Measurements from ENCODE around the gene LRRC71. TPM values are rescaled to one million over a fixed set of nuclear protein-coding genes. Genes with fewer than 3 reads are reported as not detected.

Gene LRRC71
- total RNA-seq, 1 donor from 2014 or later, result not detected

DNA sequence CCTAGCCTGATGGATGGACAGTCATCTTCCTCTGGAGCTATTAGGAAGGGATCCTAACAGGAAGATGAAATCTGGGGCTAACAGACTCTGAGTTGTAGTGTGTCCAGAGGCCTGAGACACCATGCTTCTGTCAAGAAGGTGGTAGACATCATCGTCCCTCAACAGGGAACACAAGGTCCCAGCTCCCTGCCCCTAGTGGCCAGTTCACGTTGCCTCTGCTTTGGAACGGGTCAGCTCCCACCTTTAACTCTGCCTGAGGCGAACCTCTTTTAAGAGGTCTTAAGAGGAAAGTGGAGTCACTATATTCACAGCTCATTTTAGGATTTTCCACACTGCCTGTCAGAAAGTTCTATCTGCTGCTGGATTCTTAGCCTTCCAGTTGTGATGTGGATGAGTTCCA is 28.3 kb downstream of the LRRC71 start:
- peaks cover 0 to 84% of the 10 kb centered on the region in 2 donors for H3K36me3 ChIP-seq
- no peak for TF ChIP-seq POLR2AphosphoS5 (IDR thresholded peaks at IDR 0.05; ENCODE audit: insufficient read depth in 1 of 2, low read depth in 1 of 2)
- no peaks in the 10 kb centered on the region for H3K27me3 ChIP-seq
- H3K27ac ChIP-seq, result no peak overlapping the region
- H3K4me3 ChIP-seq, result no peak overlapping the region
- no peak for DNase-seq (ENCODE audit: extremely low spot score in 2 of 2)
- intact Hi-C loops (cut with DNase I), result no loop called here
- H3K9me3 ChIP-seq, result no peaks in the 10 kb centered on the region
- no peaks in the 10 kb centered on the region for H3K4me1 ChIP-seq

DNA sequence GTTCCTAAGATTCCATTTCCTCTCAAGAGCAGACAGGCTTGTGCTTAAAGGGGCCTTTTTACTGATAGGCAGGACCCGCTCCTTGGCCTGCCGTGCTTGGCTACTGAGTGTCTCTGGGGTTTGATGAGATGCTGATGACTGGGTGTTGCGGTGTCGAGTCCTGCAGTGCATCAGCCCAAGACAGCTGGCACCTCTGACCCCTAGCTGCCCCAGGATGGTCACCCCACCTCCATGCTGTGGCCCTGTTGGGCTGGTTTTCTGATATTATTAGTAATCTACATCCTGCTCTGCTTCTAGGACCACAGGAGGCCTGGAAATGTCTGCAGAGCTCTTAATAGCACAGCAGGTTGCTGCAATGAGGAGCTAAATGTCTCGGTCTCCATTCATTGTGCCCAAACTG is 28.7 kb downstream of the LRRC71 start:
- no peaks in the 10 kb centered on the region for H3K9me3 ChIP-seq
- H3K27me3 ChIP-seq, result no peaks in the 10 kb centered on the region
- H3K27ac ChIP-seq, result no peak overlapping the region
- DNase-seq (ENCODE audit: extremely low spot score in 2 of 2), result no peak
- TF ChIP-seq, protein P1, sequence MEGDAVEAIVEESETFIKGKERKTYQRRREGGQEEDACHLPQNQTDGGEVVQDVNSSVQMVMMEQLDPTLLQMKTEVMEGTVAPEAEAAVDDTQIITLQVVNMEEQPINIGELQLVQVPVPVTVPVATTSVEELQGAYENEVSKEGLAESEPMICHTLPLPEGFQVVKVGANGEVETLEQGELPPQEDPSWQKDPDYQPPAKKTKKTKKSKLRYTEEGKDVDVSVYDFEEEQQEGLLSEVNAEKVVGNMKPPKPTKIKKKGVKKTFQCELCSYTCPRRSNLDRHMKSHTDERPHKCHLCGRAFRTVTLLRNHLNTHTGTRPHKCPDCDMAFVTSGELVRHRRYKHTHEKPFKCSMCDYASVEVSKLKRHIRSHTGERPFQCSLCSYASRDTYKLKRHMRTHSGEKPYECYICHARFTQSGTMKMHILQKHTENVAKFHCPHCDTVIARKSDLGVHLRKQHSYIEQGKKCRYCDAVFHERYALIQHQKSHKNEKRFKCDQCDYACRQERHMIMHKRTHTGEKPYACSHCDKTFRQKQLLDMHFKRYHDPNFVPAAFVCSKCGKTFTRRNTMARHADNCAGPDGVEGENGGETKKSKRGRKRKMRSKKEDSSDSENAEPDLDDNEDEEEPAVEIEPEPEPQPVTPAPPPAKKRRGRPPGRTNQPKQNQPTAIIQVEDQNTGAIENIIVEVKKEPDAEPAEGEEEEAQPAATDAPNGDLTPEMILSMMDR (IDR thresholded peaks at IDR 0.05), result no peak
- TF ChIP-seq POLR2AphosphoS5 (IDR thresholded peaks at IDR 0.05; ENCODE audit: insufficient read depth in 1 of 2, low read depth in 1 of 2), result no peak
- no peak for TF ChIP-seq POLR2A (IDR thresholded peaks at IDR 0.05)
- no peaks in the 10 kb centered on the region for H3K4me1 ChIP-seq
- H3K4me3 ChIP-seq, result no peak overlapping the region
- peaks cover 0 to 80% of the 10 kb centered on the region in 2 donors for H3K36me3 ChIP-seq
- intact Hi-C loops (cut with DNase I), result no loop called here

DNA sequence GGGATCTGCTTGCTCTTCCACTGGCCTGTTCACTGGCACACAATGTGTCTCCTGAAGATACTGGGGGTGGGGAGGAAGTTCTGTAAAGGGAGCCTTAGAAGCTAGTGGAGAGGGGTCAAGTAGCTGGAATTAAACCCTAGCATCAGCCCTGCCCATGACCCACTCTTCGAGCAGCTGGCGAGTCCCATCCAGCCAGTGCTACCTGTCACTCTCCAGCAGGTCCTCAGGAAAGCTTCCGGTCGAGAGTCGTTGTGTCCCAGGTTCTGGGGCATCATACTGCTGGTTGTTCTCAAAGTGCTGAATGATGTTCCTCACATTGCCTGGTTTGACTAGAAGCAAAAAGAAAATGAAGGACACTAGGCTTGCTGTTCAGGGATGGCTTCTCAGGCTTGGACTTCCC is 30.9 kb downstream of the LRRC71 start:
- TF ChIP-seq POLR2A (IDR thresholded peaks at IDR 0.05) (no peak), POLR2AphosphoS5 (IDR thresholded peaks at IDR 0.05; ENCODE audit: insufficient read depth in 1 of 2, low read depth in 1 of 2) (no peak)
- TF ChIP-seq, protein P1 (IDR thresholded peaks at IDR 0.05), result no peak
- Histone ChIP-seq H3K27ac (no peak overlapping the region), H3K4me1 (no peaks in the 10 kb centered on the region), H3K9me3 (no peaks in the 10 kb centered on the region), H3K27me3 (no peaks in the 10 kb centered on the region), H3K4me3 (no peak overlapping the region), H3K36me3 (peaks cover 3 to 73% of the 10 kb centered on the region in 2 donors)
- DNase-seq (ENCODE audit: extremely low spot score in 2 of 2), result no peak
- intact Hi-C loops (cut with DNase I), result no loop called here

DNA sequence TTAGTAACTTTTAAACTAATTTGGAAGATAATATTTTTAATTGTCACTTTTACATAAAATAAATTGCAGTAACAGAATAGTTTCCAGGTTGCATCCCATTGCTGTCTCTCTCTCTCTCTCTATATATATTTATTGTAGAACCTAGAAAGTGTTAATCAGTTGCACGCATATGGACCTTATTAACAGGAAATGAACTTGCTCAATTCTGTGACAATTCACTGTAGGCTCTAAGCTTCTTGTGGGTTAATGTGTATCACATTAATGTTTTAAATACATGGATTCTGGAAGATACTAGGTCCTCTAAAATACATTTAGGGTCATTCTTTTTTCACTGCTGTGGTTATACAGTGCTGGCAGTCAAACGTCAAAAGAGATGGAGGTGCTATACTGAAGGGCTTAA is 33.1 kb downstream of the LRRC71 start:
- no peaks in the 10 kb centered on the region for H3K9me3 ChIP-seq
- no peak for DNase-seq (ENCODE audit: extremely low spot score in 2 of 2)
- no peaks in the 10 kb centered on the region for H3K27me3 ChIP-seq
- H3K27ac ChIP-seq, result no peak overlapping the region
- peaks cover 3 to 69% of the 10 kb centered on the region in 2 donors for H3K36me3 ChIP-seq
- H3K4me1 ChIP-seq, result no peaks in the 10 kb centered on the region
- TF ChIP-seq, protein P1 (IDR thresholded peaks at IDR 0.05), result no peak
- TF ChIP-seq POLR2AphosphoS5 (IDR thresholded peaks at IDR 0.05; ENCODE audit: insufficient read depth in 1 of 2, low read depth in 1 of 2) (no peak), POLR2A (IDR thresholded peaks at IDR 0.05) (no peak)
- H3K4me3 ChIP-seq, result no peak overlapping the region
- intact Hi-C loops (cut with DNase I), result no loop called here

DNA sequence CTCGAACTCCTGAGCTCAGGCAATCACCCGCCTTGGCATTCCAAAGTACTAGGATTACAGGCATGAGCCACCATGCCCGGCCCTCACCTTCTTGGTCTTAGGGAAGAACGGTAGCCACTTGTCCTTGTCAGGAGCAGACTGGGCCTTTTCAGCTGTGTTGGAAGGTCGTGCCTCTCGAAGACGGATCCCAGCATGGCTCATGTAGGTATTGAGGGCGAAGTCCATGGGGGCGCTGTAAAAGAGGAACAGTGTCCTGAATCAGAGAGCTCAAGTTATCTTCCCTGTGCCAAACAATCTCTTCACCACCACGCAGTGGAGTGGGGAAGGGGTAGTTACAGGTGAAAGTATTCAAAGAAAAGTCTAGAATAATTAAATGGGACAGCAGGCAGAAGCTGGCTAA is 35.9 kb downstream of the LRRC71 start:
- H3K27me3 ChIP-seq, result no peaks in the 10 kb centered on the region
- intact Hi-C loops (cut with DNase I), result no loop called here
- H3K9me3 ChIP-seq, result no peaks in the 10 kb centered on the region
- H3K4me1 ChIP-seq, result no peaks in the 10 kb centered on the region
- no peak for DNase-seq (ENCODE audit: extremely low spot score in 2 of 2)
- H3K36me3 ChIP-seq, result peaks cover 3 to 59% of the 10 kb centered on the region in 2 donors
- TF ChIP-seq, protein P1 (IDR thresholded peaks at IDR 0.05), result no peak
- no peak for TF ChIP-seq POLR2AphosphoS5 (IDR thresholded peaks at IDR 0.05; ENCODE audit: insufficient read depth in 1 of 2, low read depth in 1 of 2)
- no peak for TF ChIP-seq POLR2A (IDR thresholded peaks at IDR 0.05)
- H3K4me3 ChIP-seq, result no peak overlapping the region
- no peak overlapping the region for H3K27ac ChIP-seq
